GM23338 (cell line): ENCODE data around the gene ENOX1. TPM values are rescaled to one million over a fixed set of nuclear protein-coding genes. Genes with fewer than 3 reads are reported as not detected.

Experiments
- ATAC-seq: fragments of 200-7000 bp; cut with Tn5 transposase; 3 replicates; pipeline ENCODE4 v1.9.1; 2020
- DNase-seq: peaks from one replicate; pipeline ENCODE4 v3.0.0-alpha.2; 2015; ENCODE audit warnings: low spot score
- H2AFZ ChIP-seq: fragments of 200-600 bp; sonication (generic); 2 replicates; pipeline ENCODE4 v1.8.0; 2016; ENCODE audit warnings: antibody characterized with exemption, mild to moderate bottlenecking, moderate library complexity
- H3F3A ChIP-seq: fragments of 200-600 bp; sonication (generic); replicated peaks from 2 replicates; pipeline ENCODE4 v1.8.0; 2017; ENCODE audit warnings: antibody characterized with exemption, mixed run types, low read depth
- H3K27ac ChIP-seq: fragments of 200-600 bp; sonication (generic); 2 replicates; pipeline ENCODE4 v1.6.1; 2016; ENCODE audit warnings: low read depth
- H3K27me3 ChIP-seq: fragments of 200-600 bp; sonication (generic); 2 replicates; pipeline ENCODE4 v1.8.0; 2016; ENCODE audit warnings: mild to moderate bottlenecking, mixed run types, moderate library complexity; ENCODE audit not compliant: insufficient read depth
- H3K36me3 ChIP-seq: fragments of 200-600 bp; sonication (generic); 2 replicates; pipeline ENCODE4 v1.8.0; 2016; ENCODE audit warnings: mild to moderate bottlenecking; ENCODE audit not compliant: insufficient read depth
- H3K4me1 ChIP-seq: fragments of 200-600 bp; sonication (generic); 2 replicates; pipeline ENCODE4 v1.8.0; 2016; ENCODE audit warnings: mild to moderate bottlenecking, moderate library complexity; ENCODE audit not compliant: insufficient read depth
- H3K4me2 ChIP-seq: fragments of 200-600 bp; sonication (generic); 2 replicates; pipeline ENCODE4 v1.7.1; 2017; ENCODE audit warnings: mixed run types
- H3K4me3 ChIP-seq: fragments of 200-600 bp; sonication (generic); 2 replicates; pipeline ENCODE4 v1.6.1; 2016; ENCODE audit warnings: mixed run types
- H3K79me2 ChIP-seq: fragments of 200-600 bp; sonication (generic); replicated peaks from 2 replicates; pipeline ENCODE4 v1.8.0; 2017; ENCODE audit warnings: mild to moderate bottlenecking; ENCODE audit not compliant: insufficient read depth
- H3K9me2 ChIP-seq: fragments of 200-600 bp; sonication (generic); 2 replicates; pipeline ENCODE4 v1.8.0; 2017; ENCODE audit not compliant: insufficient read depth
- H4K20me1 ChIP-seq: fragments of 200-600 bp; sonication (generic); replicated peaks from 2 replicates; pipeline ENCODE4 v1.8.0; 2017; ENCODE audit warnings: mild to moderate bottlenecking; ENCODE audit not compliant: insufficient read depth
- H3K27ac Mint-ChIP-seq: 2 replicates; pipeline ENCODE4 v1.8.0; 2020; ENCODE audit warnings: inconsistent platforms, mild to moderate bottlenecking, moderate library complexity, mixed read lengths
- H3K27me3 Mint-ChIP-seq: 3 replicates; pipeline ENCODE4 v1.8.0; 2022; ENCODE audit warnings: low read depth, mild to moderate bottlenecking, moderate library complexity, mixed read lengths, inconsistent platforms; ENCODE audit not compliant: insufficient read depth, poor library complexity
- H3K36me3 Mint-ChIP-seq: 3 replicates; pipeline ENCODE4 v1.8.0; 2021; ENCODE audit warnings: low read depth, mild to moderate bottlenecking, inconsistent platforms, moderate library complexity, mixed read lengths
- H3K4me1 Mint-ChIP-seq: 3 replicates; pipeline ENCODE4 v1.8.0; 2020; ENCODE audit warnings: mild to moderate bottlenecking, inconsistent platforms, mixed read lengths
- H3K4me3 Mint-ChIP-seq: 3 replicates; pipeline ENCODE4 v1.8.0; 2021; ENCODE audit warnings: moderate library complexity, mild to moderate bottlenecking, inconsistent platforms, mixed read lengths
- H3K9me3 Mint-ChIP-seq: 3 replicates; pipeline ENCODE4 v1.8.0; 2020; ENCODE audit warnings: moderate library complexity, mild to moderate bottlenecking, inconsistent platforms, mixed read lengths
- CREB1 ChIP-seq: fragments of 250-450 bp; sonication (Bioruptor Pico); IDR thresholded peaks from 2 replicates; pipeline ENCODE4 v1.5.0; 2020; ENCODE audit warnings: low read depth, mild to moderate bottlenecking, moderate library complexity
- EZH2 ChIP-seq: fragments of 200-600 bp; sonication (generic); IDR thresholded peaks from one replicate; pipeline ENCODE4 v1.8.0; 2017; ENCODE audit warnings: antibody characterized with exemption, mild to moderate bottlenecking, low read depth; ENCODE audit not compliant: unreplicated experiment
- EZH2phosphoT487 ChIP-seq: fragments of 200-600 bp; sonication (generic); IDR thresholded peaks from one replicate; pipeline ENCODE4 v1.8.1; 2018; ENCODE audit warnings: antibody characterized with exemption; ENCODE audit not compliant: unreplicated experiment
- JUNB ChIP-seq: IDR thresholded peaks from one replicate; pipeline ENCODE4 v1.6.1; 2016; ENCODE audit warnings: antibody characterized with exemption; ENCODE audit not compliant: unreplicated experiment
- NANOG ChIP-seq: IDR thresholded peaks from 2 replicates; pipeline ENCODE4 v1.6.1; 2016; ENCODE audit warnings: antibody characterized with exemption, borderline replicate concordance
- POLR2AphosphoS5 ChIP-seq: IDR thresholded peaks from 2 replicates; pipeline ENCODE4 v1.6.1; 2016; ENCODE audit warnings: antibody characterized with exemption, low read depth
- STAT1 ChIP-seq: IDR thresholded peaks from one replicate; pipeline ENCODE4 v1.6.1; 2016; ENCODE audit warnings: antibody characterized with exemption; ENCODE audit not compliant: unreplicated experiment
- ZNF114 ChIP-seq: fragments of 250-450 bp; sonication (Bioruptor Pico); IDR thresholded peaks from 2 replicates; pipeline ENCODE4 v1.5.0; 2020; ENCODE audit warnings: mild to moderate bottlenecking, moderate library complexity
- ZNF331 ChIP-seq: fragments of 250-450 bp; sonication (Bioruptor Pico); IDR thresholded peaks from 2 replicates; pipeline ENCODE4 v1.5.0; 2020; ENCODE audit warnings: low read depth, mild to moderate bottlenecking, moderate library complexity
- polyA plus RNA-seq: library from polyadenylated mRNA; unstranded; fragments of >200 nt; fragmentation: Nextera tagmentation; extraction: Ambion mirVana; gene quantifications from 2 replicates; pipeline ENCODE4 v1.2.1, GENCODE V29; 2016
- total RNA-seq: library from RNA; depleted of rRNA; stranded (reverse); fragments of >200 nt; shearing (Covaris generic); gene quantifications from 2 replicates; pipeline ENCODE4 v1.2.3, GENCODE V29; 2014
- TF ChIP-seq, protein P1 (sequence below): fragments of 250-450 bp; sonication (Bioruptor Pico); IDR thresholded peaks from 2 replicates; pipeline ENCODE4 v1.5.0; 2020; ENCODE audit warnings: mild to moderate bottlenecking, moderate library complexity
- TF ChIP-seq, protein P2 (sequence below): IDR thresholded peaks from 2 replicates; pipeline ENCODE4 v1.6.1; 2016; ENCODE audit warnings: antibody characterized with exemption
- TF ChIP-seq, protein P3 (sequence below): IDR thresholded peaks from one replicate; pipeline ENCODE4 v1.6.1; 2018; ENCODE audit warnings: antibody characterized with exemption; ENCODE audit not compliant: unreplicated experiment
- TF ChIP-seq, protein P4 (sequence below), 2 experiments: fragments of 200-600 bp in 1 of 2; sonication (generic) in 1 of 2; conservative IDR thresholded peaks; 2 replicates each; pipeline versions ENCODE4 v1.5.1 to v1.6.1; 2016 to 2017; ENCODE audit warnings: antibody characterized with exemption in 2 of 2, low read depth in 2 of 2, mild to moderate bottlenecking in 2 of 2, moderate library complexity in 1 of 2

ENOX1 gene
- total and polyA plus RNA-seq, 2 experiments from 2014 or later = 0.66 to 0.81 TPM

DNA sequence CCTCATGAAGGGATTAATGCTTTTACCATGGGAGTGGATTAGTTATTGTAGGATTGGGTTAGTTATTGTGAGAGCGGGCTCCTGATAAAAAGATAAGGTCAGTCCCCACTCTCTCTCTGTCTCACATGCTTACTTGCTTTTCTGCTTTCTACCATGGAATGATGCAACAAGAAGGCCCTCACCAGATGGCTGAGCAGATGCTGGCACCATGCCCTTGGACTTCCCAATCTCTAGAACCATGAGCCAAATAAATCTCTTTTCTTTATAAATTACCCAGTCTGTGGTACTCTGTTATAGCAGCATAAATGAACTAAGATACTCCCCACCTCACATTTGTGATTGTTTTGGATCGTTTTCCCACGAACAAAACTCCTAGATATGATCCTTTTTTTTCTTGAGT is 409.6 kb downstream of the ENOX1 start:
- H3K9me3 Mint-ChIP-seq = peaks cover 7% of the 10 kb centered on the region; the same call in 2 of the 3 replicates
- H3K79me2 ChIP-seq = no peaks in the 10 kb centered on the region
- H3K4me1 Mint-ChIP-seq = peaks cover 4% of the 10 kb centered on the region
- no peaks in the 10 kb centered on the region for H3K27me3 ChIP-seq
- H4K20me1 ChIP-seq = no peaks in the 10 kb centered on the region
- ATAC-seq (no peak), DNase-seq (no peak)
- no peak overlapping the region for H2AFZ ChIP-seq
- H3K27ac ChIP-seq = no peak overlapping the region
- H3K4me1 ChIP-seq = no peaks in the 10 kb centered on the region
- H3K4me3 Mint-ChIP-seq = no peak overlapping the region
- H3K4me3 ChIP-seq = no peak overlapping the region
- TF ChIP-seq, protein P1, sequence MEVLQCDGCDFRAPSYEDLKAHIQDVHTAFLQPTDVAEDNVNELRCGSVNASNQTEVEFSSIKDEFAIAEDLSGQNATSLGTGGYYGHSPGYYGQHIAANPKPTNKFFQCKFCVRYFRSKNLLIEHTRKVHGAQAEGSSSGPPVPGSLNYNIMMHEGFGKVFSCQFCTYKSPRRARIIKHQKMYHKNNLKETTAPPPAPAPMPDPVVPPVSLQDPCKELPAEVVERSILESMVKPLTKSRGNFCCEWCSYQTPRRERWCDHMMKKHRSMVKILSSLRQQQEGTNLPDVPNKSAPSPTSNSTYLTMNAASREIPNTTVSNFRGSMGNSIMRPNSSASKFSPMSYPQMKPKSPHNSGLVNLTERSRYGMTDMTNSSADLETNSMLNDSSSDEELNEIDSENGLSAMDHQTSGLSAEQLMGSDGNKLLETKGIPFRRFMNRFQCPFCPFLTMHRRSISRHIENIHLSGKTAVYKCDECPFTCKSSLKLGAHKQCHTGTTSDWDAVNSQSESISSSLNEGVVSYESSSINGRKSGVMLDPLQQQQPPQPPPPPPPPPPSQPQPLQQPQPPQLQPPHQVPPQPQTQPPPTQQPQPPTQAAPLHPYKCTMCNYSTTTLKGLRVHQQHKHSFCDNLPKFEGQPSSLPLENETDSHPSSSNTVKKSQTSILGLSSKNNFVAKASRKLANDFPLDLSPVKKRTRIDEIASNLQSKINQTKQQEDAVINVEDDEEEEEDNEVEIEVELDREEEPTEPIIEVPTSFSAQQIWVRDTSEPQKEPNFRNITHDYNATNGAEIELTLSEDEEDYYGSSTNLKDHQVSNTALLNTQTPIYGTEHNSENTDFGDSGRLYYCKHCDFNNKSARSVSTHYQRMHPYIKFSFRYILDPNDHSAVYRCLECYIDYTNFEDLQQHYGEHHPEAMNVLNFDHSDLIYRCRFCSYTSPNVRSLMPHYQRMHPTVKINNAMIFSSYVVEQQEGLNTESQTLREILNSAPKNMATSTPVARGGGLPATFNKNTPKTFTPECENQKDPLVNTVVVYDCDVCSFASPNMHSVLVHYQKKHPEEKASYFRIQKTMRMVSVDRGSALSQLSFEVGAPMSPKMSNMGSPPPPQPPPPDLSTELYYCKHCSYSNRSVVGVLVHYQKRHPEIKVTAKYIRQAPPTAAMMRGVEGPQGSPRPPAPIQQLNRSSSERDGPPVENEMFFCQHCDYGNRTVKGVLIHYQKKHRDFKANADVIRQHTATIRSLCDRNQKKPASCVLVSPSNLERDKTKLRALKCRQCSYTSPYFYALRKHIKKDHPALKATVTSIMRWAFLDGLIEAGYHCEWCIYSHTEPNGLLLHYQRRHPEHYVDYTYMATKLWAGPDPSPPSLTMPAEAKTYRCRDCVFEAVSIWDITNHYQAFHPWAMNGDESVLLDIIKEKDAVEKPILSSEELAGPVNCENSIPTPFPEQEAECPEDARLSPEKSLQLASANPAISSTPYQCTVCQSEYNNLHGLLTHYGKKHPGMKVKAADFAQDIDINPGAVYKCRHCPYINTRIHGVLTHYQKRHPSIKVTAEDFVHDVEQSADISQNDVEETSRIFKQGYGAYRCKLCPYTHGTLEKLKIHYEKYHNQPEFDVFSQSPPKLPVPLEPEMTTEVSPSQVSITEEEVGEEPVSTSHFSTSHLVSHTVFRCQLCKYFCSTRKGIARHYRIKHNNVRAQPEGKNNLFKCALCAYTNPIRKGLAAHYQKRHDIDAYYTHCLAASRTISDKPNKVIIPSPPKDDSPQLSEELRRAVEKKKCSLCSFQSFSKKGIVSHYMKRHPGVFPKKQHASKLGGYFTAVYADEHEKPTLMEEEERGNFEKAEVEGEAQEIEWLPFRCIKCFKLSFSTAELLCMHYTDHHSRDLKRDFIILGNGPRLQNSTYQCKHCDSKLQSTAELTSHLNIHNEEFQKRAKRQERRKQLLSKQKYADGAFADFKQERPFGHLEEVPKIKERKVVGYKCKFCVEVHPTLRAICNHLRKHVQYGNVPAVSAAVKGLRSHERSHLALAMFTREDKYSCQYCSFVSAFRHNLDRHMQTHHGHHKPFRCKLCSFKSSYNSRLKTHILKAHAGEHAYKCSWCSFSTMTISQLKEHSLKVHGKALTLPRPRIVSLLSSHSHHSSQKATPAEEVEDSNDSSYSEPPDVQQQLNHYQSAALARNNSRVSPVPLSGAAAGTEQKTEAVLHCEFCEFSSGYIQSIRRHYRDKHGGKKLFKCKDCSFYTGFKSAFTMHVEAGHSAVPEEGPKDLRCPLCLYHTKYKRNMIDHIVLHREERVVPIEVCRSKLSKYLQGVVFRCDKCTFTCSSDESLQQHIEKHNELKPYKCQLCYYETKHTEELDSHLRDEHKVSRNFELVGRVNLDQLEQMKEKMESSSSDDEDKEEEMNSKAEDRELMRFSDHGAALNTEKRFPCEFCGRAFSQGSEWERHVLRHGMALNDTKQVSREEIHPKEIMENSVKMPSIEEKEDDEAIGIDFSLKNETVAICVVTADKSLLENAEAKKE (CRISPR knock-in tag) = no peak
- TF ChIP-seq, protein P2, sequence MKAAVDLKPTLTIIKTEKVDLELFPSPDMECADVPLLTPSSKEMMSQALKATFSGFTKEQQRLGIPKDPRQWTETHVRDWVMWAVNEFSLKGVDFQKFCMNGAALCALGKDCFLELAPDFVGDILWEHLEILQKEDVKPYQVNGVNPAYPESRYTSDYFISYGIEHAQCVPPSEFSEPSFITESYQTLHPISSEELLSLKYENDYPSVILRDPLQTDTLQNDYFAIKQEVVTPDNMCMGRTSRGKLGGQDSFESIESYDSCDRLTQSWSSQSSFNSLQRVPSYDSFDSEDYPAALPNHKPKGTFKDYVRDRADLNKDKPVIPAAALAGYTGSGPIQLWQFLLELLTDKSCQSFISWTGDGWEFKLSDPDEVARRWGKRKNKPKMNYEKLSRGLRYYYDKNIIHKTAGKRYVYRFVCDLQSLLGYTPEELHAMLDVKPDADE = no peak
- TF ChIP-seq ZNF114 (CRISPR knock-in tag) (no peak), EZH2 (no peak), CREB1 (CRISPR knock-in tag) (no peak), EZH2phosphoT487 (no peak), JUNB (no peak), STAT1 (no peak), NANOG (no peak), POLR2AphosphoS5 (no peak), ZNF331 (CRISPR knock-in tag) (no peak)
- TF ChIP-seq, protein P3, sequence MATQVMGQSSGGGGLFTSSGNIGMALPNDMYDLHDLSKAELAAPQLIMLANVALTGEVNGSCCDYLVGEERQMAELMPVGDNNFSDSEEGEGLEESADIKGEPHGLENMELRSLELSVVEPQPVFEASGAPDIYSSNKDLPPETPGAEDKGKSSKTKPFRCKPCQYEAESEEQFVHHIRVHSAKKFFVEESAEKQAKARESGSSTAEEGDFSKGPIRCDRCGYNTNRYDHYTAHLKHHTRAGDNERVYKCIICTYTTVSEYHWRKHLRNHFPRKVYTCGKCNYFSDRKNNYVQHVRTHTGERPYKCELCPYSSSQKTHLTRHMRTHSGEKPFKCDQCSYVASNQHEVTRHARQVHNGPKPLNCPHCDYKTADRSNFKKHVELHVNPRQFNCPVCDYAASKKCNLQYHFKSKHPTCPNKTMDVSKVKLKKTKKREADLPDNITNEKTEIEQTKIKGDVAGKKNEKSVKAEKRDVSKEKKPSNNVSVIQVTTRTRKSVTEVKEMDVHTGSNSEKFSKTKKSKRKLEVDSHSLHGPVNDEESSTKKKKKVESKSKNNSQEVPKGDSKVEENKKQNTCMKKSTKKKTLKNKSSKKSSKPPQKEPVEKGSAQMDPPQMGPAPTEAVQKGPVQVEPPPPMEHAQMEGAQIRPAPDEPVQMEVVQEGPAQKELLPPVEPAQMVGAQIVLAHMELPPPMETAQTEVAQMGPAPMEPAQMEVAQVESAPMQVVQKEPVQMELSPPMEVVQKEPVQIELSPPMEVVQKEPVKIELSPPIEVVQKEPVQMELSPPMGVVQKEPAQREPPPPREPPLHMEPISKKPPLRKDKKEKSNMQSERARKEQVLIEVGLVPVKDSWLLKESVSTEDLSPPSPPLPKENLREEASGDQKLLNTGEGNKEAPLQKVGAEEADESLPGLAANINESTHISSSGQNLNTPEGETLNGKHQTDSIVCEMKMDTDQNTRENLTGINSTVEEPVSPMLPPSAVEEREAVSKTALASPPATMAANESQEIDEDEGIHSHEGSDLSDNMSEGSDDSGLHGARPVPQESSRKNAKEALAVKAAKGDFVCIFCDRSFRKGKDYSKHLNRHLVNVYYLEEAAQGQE = no peak
- TF ChIP-seq, protein P4, sequence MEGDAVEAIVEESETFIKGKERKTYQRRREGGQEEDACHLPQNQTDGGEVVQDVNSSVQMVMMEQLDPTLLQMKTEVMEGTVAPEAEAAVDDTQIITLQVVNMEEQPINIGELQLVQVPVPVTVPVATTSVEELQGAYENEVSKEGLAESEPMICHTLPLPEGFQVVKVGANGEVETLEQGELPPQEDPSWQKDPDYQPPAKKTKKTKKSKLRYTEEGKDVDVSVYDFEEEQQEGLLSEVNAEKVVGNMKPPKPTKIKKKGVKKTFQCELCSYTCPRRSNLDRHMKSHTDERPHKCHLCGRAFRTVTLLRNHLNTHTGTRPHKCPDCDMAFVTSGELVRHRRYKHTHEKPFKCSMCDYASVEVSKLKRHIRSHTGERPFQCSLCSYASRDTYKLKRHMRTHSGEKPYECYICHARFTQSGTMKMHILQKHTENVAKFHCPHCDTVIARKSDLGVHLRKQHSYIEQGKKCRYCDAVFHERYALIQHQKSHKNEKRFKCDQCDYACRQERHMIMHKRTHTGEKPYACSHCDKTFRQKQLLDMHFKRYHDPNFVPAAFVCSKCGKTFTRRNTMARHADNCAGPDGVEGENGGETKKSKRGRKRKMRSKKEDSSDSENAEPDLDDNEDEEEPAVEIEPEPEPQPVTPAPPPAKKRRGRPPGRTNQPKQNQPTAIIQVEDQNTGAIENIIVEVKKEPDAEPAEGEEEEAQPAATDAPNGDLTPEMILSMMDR (conservative IDR thresholded peaks at IDR 0.05; ENCODE audit: low read depth in 2 of 2) = no peak
- peaks cover 3% of the 10 kb centered on the region; the same call in 1 of the 3 replicates for H3K36me3 Mint-ChIP-seq
- no peaks in the 10 kb centered on the region for H3K27me3 Mint-ChIP-seq
- no peaks in the 10 kb centered on the region for H3K9me2 ChIP-seq
- H3K27ac Mint-ChIP-seq = no peak overlapping the region
- no peak overlapping the region for H3K4me2 ChIP-seq
- no peaks in the 10 kb centered on the region for H3K36me3 ChIP-seq
- H3F3A ChIP-seq = no peaks in the 10 kb centered on the region
